RWPE1 (cell line): ENCODE results near the gene IFI27L1.

ENCODE experiments used
- CTCF ChIA-PET: fragments of 350-600 bp; sonication (Branson Sonifier 250); formaldehyde crosslinking; extraction: SDS; loops from one replicate; lab custom pipeline; 2021; lab: Yijun Ruan, JAX
- POLR2A ChIA-PET: fragments of 400-600 bp; formaldehyde crosslinking; extraction: SDS; loops from one replicate; lab custom pipeline; 2020; ENCODE audit warnings: antibody characterized with exemption; ENCODE audit not compliant: low non-redundant PET; lab: Yijun Ruan, JAX
- DNase-seq: peaks from one replicate; pipeline ENCODE4 v3.0.0; 2012; ENCODE audit warnings: low spot score
- H3K27ac ChIP-seq: fragments of 450-650 bp; 2 replicates; pipeline ENCODE4 v1.5.1; 2017
- TF ChIP-seq, protein P1 (sequence below): fragments of 450-650 bp; conservative IDR thresholded peaks from 2 replicates; pipeline ENCODE4 v1.5.1; 2017; ENCODE audit warnings: low read depth, mild to moderate bottlenecking

The IFI27L1 gene

DNA sequence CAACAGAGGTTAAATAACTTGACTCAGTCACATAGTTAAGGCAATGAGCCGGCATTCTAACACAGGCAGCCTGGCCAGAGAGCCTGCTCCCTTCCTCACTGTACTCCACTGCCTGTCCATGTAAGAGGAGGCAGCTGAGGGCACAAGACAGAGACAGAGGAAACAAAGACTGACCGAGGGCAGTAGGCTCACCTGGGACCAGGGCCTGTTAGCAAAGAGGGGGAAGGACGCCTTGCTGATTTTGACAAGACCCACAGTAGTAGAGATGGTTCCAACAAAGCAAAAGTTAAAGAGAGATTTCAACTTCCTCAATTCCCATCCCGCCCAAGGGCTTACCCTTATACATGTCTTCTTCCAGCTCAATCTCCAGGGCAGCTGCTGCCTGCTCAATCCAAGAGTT, 28.4 kb upstream of the IFI27L1 start:
- CTCF ChIA-PET, result interaction anchor here (0.5 to 0.7 kb wide), 2 partner anchors 32 to 114 kb away, joined by 3 to 5 read pairs; no protein-coding TSS in a partner anchor
- POLR2A ChIA-PET, result no interaction called here
- no peak for DNase-seq
- TF ChIP-seq, protein P1, sequence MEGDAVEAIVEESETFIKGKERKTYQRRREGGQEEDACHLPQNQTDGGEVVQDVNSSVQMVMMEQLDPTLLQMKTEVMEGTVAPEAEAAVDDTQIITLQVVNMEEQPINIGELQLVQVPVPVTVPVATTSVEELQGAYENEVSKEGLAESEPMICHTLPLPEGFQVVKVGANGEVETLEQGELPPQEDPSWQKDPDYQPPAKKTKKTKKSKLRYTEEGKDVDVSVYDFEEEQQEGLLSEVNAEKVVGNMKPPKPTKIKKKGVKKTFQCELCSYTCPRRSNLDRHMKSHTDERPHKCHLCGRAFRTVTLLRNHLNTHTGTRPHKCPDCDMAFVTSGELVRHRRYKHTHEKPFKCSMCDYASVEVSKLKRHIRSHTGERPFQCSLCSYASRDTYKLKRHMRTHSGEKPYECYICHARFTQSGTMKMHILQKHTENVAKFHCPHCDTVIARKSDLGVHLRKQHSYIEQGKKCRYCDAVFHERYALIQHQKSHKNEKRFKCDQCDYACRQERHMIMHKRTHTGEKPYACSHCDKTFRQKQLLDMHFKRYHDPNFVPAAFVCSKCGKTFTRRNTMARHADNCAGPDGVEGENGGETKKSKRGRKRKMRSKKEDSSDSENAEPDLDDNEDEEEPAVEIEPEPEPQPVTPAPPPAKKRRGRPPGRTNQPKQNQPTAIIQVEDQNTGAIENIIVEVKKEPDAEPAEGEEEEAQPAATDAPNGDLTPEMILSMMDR, result no peak
- no peak overlapping the region for H3K27ac ChIP-seq

DNA sequence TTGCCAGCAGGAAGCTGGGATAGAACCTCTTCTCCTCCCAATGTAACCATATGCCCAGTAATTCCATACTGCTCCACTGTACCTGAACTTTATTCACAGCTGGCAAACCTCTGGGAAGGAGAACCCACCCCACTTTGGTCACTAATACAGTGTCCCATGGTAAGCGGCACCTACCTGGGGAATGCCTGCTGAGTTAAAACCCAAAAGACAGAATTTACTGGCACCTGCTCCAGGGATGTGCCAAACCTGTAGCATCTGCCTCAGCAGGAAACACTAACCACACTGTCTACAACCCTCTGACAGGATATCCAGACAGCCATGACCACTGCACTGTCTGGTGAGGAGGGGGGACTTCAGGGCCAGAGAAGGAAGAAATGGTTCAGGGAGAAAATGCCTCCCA, 26.7 kb upstream of the IFI27L1 start:
- DNase-seq, result no peak
- H3K27ac ChIP-seq, result no peak overlapping the region
- CTCF ChIA-PET, result interaction anchor here (1.0 kb wide), 1 partner anchor 11 kb away, joined by 3 read pairs; no protein-coding TSS in a partner anchor
- TF ChIP-seq, protein P1, result no peak
- POLR2A ChIA-PET, result no interaction called here

DNA sequence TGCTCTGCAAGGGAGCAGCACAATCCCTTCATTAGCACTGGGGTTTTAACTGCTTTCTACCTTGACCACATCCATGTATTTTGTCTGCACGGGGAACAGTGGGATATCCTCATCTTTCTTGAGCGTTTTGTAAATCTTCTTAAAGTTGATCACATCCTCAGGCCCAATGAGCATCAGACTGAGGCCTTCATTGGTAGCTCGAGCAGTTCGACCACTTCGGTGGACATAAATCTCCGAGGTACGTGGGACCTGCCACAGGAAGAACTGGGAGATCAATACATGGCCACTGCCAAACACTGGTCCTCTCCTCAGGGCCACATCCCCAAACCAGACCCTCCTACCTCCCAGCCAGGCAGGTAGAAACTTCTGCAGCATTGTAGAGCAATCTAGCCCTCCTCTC, 26.2 kb upstream of the IFI27L1 start:
- ChIA-PET CTCF (no interaction called here), POLR2A (no interaction called here)
- no peak overlapping the region for H3K27ac ChIP-seq
- no peak for DNase-seq
- TF ChIP-seq, protein P1, result no peak

DNA sequence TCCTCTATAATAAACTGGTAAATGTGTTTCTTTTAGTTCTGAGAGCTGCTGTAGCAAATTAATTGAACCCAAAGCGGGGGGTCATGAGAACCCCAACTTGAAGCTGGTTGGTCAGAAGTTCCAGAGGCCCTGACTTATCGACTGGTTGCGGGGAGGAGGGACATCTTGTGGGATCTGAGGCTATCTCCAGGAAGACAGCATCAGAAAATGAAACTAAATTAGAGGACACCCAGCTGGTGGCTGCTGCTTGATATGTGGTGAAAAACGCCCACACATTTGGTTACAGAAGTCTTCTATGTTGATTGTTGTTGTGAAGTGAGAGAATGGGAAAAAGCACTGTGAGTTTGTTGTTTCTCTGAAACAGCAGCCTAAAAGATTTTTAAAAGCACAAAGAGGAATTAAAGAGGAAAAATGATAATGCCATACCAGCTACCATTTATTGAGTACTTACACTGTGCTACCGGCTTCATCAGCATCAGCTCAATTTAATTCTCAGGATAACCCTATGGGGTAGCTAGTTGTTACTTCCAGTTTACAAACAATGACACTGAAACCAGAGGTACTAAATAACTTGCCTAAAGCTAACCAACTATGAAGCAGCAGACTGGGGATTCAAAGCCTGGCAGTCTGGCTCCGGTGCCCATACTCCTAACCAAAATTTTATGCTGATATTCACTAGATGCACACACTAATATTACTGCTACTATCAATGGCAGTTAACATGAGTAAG, 24.4 kb upstream of the IFI27L1 start:
- DNase-seq, result no peak
- POLR2A ChIA-PET, result no interaction called here
- no peak overlapping the region for H3K27ac ChIP-seq
- CTCF ChIA-PET, result interaction anchor here (0.7 to 1.4 kb wide), 2 partner anchors 52 to 80 kb away, joined by 3 to 5 read pairs; no protein-coding TSS in a partner anchor
- TF ChIP-seq, protein P1, result no peak

DNA sequence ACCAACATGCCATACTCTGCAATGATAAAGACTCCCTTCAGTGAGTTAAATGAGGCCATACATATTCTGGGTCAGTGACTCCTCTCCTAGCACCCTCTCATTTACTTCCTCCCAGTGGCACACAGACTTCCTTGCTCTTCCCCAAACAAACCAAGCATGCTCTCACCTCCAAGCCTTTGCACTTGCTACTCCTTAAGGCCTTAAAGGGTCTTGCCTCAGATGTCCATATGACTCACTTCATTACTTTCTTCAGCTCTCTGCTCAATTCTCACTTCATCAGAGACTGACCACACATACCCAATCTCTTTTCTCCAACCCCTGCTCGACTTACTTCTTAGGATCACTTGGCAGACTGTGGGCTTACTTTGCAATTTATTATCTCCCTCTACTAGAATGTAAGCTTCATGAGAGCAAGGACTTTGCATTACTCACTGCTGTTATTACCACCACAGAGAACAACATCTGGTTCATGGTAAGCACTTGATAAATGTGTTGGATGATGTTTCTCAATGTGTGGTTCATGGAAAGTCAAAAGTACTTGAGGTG, 22.9 kb upstream of the IFI27L1 start:
- TF ChIP-seq, protein P1, result no peak
- CTCF ChIA-PET, result interaction anchor here (1.0 kb wide), 1 partner anchor 32 kb away, joined by 3 read pairs; no protein-coding TSS in a partner anchor
- POLR2A ChIA-PET, result no interaction called here
- H3K27ac ChIP-seq, result no peak overlapping the region
- no peak for DNase-seq

DNA sequence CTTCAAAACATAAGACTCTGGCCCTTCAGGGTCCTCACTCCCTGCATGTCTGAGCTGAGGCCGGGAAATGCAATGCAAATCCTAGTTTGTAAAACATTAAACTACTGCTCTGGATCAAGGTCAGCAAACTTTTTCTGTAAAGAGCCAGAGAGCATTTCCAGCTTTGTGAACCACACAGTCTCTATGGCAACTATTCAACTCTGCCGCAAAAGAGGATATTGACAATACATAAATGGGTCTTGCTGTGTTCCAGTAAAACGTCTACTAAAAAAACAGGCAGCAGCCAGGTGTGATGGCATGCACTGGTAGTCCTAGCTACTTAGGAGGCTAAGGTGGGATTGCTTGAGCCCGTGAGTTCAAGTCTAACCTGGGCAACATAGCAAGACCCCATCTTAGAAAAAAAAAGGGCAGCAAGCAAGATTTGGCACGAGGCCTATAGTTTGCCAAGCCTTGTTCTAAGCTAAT, 22.4 kb upstream of the IFI27L1 start:
- H3K27ac ChIP-seq, result no peak overlapping the region
- CTCF ChIA-PET, result interaction anchor here (1.0 kb wide), 1 partner anchor 31 kb away, joined by 3 read pairs; no protein-coding TSS in a partner anchor
- DNase-seq, result no peak
- TF ChIP-seq, protein P1, result no peak
- POLR2A ChIA-PET, result no interaction called here
